HG02981 (cell line): ENCODE results near the gene LYPD8.
"Not testable (repeated sequence)": the region's sequence is repeated elsewhere in the genome, so short reads cannot be mapped to it uniquely, and the experiment has no call there.

ENCODE experiments used
- ATAC-seq: cut with Tn5 transposase; IDR thresholded peaks from one replicate; pipeline ENCODE4 v1.9.1; 2021; ENCODE audit warnings: mild to moderate bottlenecking, moderate library complexity; ENCODE audit not compliant: unreplicated experiment

Gene LYPD8

GRCh38 chr1:248755517-248755916 is at the start of gene LYPD8:
TSS of gene LYPD8 (minus strand) at chr1:248755759. CDS start at chr1:248751081, 4,678 bp downstream.
- no peak for ATAC-seq

GRCh38 chr1:248804771-248805681 is 49.5 kb upstream of the LYPD8 start:
- ATAC-seq, result peak; percentile 86

- not testable (repeated sequence) for ATAC-seq
These were observed 47.9 kb upstream of the LYPD8 start for GRCh38 chr1:248803501-248803900.

GRCh38 chr1:248802454-248802853 is 46.9 kb upstream of the LYPD8 start:
- ATAC-seq, result no peak

- ATAC-seq, result no peak
These were observed 44.9 kb upstream of the LYPD8 start for GRCh38 chr1:248800459-248800858.

GRCh38 chr1:248798791-248799190 is 43.2 kb upstream of the LYPD8 start:
- no peak for ATAC-seq

GRCh38 chr1:248794663-248795062 is 39.1 kb upstream of the LYPD8 start:
- not testable (repeated sequence) for ATAC-seq

GRCh38 chr1:248793592-248793991 is 38.0 kb upstream of the LYPD8 start:
- peak; percentile 81 for ATAC-seq

- ATAC-seq, result no peak
These were observed 36.8 kb upstream of the LYPD8 start for GRCh38 chr1:248792342-248792741.

GRCh38 chr1:248791010-248791409 is 35.5 kb upstream of the LYPD8 start:
- no peak for ATAC-seq

GRCh38 chr1:248790456-248790855 is 34.9 kb upstream of the LYPD8 start:
- no peak for ATAC-seq

- ATAC-seq, result not testable (repeated sequence)
These were observed 33.8 kb upstream of the LYPD8 start for GRCh38 chr1:248789337-248789736.

GRCh38 chr1:248788327-248788726 is 32.8 kb upstream of the LYPD8 start:
- no peak for ATAC-seq

GRCh38 chr1:248787430-248787829 is 31.9 kb upstream of the LYPD8 start:
- no peak for ATAC-seq

- peak; percentile 61 for ATAC-seq
These were observed 30.6 kb upstream of the LYPD8 start for GRCh38 chr1:248786156-248786555.

GRCh38 chr1:248783367-248783766 is 27.8 kb upstream of the LYPD8 start:
- no peak for ATAC-seq

GRCh38 chr1:248782416-248783141 is 27.0 kb upstream of the LYPD8 start:
- no peak for ATAC-seq

- ATAC-seq, result no peak
These were observed 23.8 kb upstream of the LYPD8 start for GRCh38 chr1:248779350-248779749.

- no peak for ATAC-seq
These were observed 23.3 kb upstream of the LYPD8 start for GRCh38 chr1:248778906-248779305.

- ATAC-seq, result no peak
These were observed 21.4 kb upstream of the LYPD8 start for GRCh38 chr1:248776991-248777390.

GRCh38 chr1:248775441-248775840 is 19.9 kb upstream of the LYPD8 start:
- no peak for ATAC-seq

GRCh38 chr1:248759644-248760043 is 4.1 kb upstream of the LYPD8 start:
- no peak for ATAC-seq
